Right lobe of liver (tissue), 6 donors: Measurements from ENCODE around the gene TTLL3. TPM values are rescaled to one million over a fixed set of nuclear protein-coding genes. Genes with fewer than 3 reads are reported as not detected.

Experiments used
- ATAC-seq, 4 donors: fragments of 200-7000 bp; cut with Tn5 transposase; one replicate each; pipeline ENCODE4 v1.9.1; 2020; ENCODE audit warnings: mild to moderate bottlenecking in 4 of 4, moderate library complexity in 4 of 4
- DNase-seq, 3 donors: peaks; one replicate each; pipeline ENCODE4 v3.0.0-alpha.2; 2020
- H3K27ac ChIP-seq, 3 donors: fragments of 200-600 bp; one replicate each; pipeline ENCODE4 v1.8.0; 2022
- H3K27me3 ChIP-seq, 2 donors: fragments of 200-600 bp; one replicate each; pipeline ENCODE4 v1.8.0; 2022
- H3K36me3 ChIP-seq, 4 donors: fragments of 200-600 bp; sonication (generic) in 1 of 4; one replicate each; pipeline versions ENCODE4 v1.5.1 to v1.8.0; 2017 to 2022; ENCODE audit warnings: control low read depth in 1 of 4
- H3K4me1 ChIP-seq, 4 donors: fragments of 200-600 bp; sonication (generic) in 1 of 4; one replicate each; pipeline versions ENCODE4 v1.5.1 to v1.8.0; 2017 to 2022; ENCODE audit warnings: control low read depth in 1 of 4
- H3K4me3 ChIP-seq, 3 donors: fragments of 200-600 bp; one replicate each; pipeline ENCODE4 v1.8.0; 2022
- H3K9me3 ChIP-seq, 4 donors: fragments of 200-600 bp; sonication (generic) in 1 of 4; one replicate each; pipeline versions ENCODE4 v1.5.1 to v1.8.0; 2017 to 2022; ENCODE audit warnings: control low read depth in 1 of 4
- POLR2A ChIP-seq: fragments of 450-650 bp; IDR thresholded peaks from one replicate; pipeline ENCODE4 v1.6.1; 2017; ENCODE audit warnings: antibody characterized with exemption, mild to moderate bottlenecking
- WGBS: methylation state at CpG from one replicate; pipeline ENCODE4 v1.1.6; 2018; ENCODE audit warnings: low coverage, low lambda C conversion rate; ENCODE audit not compliant: insufficient coverage; ENCODE audit errors: missing lambda C conversion rate; 5-methylcytosine and 5-hydroxymethylcytosine counted together
- intact Hi-C, 2 donors: fragments of 100-400 bp; cut with DNase I; formaldehyde crosslinking; loops; one replicate each; pipeline versions ENCODE4 v1.11.2 to v1.14.1; 2022
- long read RNA-seq: library from polyadenylated mRNA; unstranded; transcript quantifications from one replicate; pipeline ENCODE4 v2.0.0, GENCODE V29; 2019
- total RNA-seq, 6 experiments: library from RNA; depleted of rRNA in 2 of 6; stranded (reverse); fragments of >200 nt in 2 of 6; fragmentation: NEBNext Ultra II Directional in 3 of 6; extraction: Animal tissue kit (Norgen Biotek cat#: 25700) in 3 of 6; gene quantifications; one replicate each; pipeline versions ENCODE4 v1.1.0 to v1.2.4, GENCODE V29; 2016 to 2023
- TF ChIP-seq, protein P1 (sequence below), 4 donors: fragments of 200-600 bp in 3 of 4; fragments of 450-650 bp in 1 of 4; IDR thresholded peaks; one replicate each; pipeline versions ENCODE4 v1.5.1 to v1.8.0; 2016 to 2022; ENCODE audit warnings: antibody characterized with exemption in 4 of 4, mild to moderate bottlenecking in 2 of 4
- donor health status: DM: no; HTN: yes; CAD: no.
- donor health status: DM: no; HTN: no; CAD: no.
- donor health status: DM: no; HTN: no; CAD: no.
- donor health status: DM: no; HTN: yes; CAD: no.
- donor health status: DM: no; HTN: yes; CAD: no.

TTLL3 gene
- 10 to 100 TPM in 3 of 6 experiments, 1 to 10 TPM in 3; 4.5 to 11.0 (median 8.6) TPM for total RNA-seq
- long read RNA-seq = 0 reads

DNA sequence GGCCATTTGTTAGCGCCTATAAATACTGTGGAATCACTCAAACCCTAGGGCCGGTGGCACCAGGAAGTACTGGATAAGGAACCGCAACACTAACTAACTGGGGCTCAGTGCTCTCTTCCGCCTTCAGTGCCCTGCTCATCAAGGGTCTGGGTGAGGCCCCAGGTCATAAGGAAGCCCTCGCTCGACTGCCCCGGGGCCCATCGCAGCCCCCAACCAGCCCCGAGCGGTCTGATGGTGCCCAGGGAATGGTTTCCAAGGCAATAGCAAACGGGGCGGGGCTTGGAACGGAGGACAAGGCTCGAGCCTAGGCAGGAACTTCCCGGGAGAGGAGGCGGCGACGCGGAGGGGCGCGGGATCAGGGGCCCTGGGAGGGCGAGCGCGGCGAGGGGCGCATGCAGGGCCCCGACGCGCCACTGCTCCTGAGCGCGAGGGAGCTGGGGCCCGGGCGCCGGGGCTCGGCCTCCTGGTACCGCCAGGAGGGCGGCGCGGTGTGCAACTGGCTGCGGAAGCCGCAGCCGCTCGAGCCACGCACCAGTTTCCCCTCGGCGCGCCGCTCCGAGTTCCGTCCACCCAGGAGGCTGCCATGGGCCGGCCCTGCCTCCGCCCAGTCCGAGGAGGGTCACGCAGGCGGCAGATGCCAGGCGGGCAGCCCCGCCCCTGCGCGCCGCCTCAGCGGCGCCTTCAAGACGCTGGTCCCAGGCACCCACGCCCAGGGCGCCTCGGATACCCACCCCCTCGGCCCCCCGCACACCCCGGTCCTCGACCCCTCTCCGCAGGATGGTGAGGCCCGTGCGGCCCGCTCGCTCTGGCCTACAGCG, at the start of gene TTLL3:
Gene TTLL3 (plus strand): TSS at position 648 of the 818 bp plus-strand sequence. CDS start 400 bp downstream, outside the sequence.
- TF ChIP-seq POLR2A = peak; percentile 52
- TF ChIP-seq, protein P1, sequence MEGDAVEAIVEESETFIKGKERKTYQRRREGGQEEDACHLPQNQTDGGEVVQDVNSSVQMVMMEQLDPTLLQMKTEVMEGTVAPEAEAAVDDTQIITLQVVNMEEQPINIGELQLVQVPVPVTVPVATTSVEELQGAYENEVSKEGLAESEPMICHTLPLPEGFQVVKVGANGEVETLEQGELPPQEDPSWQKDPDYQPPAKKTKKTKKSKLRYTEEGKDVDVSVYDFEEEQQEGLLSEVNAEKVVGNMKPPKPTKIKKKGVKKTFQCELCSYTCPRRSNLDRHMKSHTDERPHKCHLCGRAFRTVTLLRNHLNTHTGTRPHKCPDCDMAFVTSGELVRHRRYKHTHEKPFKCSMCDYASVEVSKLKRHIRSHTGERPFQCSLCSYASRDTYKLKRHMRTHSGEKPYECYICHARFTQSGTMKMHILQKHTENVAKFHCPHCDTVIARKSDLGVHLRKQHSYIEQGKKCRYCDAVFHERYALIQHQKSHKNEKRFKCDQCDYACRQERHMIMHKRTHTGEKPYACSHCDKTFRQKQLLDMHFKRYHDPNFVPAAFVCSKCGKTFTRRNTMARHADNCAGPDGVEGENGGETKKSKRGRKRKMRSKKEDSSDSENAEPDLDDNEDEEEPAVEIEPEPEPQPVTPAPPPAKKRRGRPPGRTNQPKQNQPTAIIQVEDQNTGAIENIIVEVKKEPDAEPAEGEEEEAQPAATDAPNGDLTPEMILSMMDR (IDR thresholded peaks at IDR 0.05) = no peak
- Histone ChIP-seq H3K4me3 (peak within 1 kb of the TSS; percentile 62 to 87 (median 73)), H3K27ac (peak within 1 kb of the TSS; percentile 66 to 90 (median 83)), H3K9me3 (no peaks in the 10 kb centered on the region), H3K27me3 (no peaks in the 10 kb centered on the region), H3K4me1 (no peaks in the 10 kb centered on the region), H3K36me3 (peaks cover 0 to 23% (median 7%) of the 10 kb centered on the region in 4 donors)
- WGBS = 3% methylated on average over 18 of the region's 76 CpGs
- peak; percentile 71 to 77 (median 75) for DNase-seq
- ATAC-seq = peak; percentile 74 to 80 (median 78)
- intact Hi-C loops = no loop called here

DNA sequence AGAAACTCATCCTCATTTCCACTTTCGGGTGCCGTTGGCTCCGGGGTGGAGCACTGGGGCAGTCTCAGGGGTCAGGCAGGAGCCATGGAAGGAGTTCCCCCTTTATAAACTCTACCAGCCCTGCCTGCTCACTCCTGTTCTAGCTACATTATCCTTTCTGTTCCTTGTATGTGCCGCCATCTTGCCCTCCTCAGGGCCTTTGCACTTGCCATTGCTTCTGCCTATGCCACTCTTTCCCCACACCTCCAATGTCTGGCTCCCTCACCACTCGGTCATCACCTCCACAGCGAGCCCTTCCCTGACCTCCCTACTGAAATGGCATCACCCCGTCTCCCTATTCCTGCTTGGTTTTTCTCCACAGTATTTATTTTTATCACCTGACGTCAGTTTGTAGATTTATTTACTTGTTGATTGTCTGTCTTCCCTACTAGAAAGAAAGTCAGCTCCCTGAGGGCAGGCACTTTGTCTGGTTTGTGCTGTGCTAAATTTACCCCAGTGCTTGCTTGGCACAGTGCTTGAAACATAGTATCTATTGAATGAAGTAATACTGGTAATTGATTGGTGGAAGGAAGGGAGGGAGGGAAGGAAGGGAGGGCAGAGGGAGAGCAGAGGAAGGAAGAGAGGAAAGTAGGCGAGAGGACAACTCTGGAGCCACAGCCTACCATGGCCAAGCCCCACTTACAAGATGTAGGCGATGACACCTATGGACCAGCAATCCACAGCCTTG, 49.1 kb upstream of the TTLL3 start:
- H3K9me3 ChIP-seq = no peaks in the 10 kb centered on the region
- intact Hi-C loops = no loop called here
- no peak overlapping the region for H3K4me3 ChIP-seq
- 97% methylated on average over 6 of the region's 10 CpGs for WGBS
- no peak for ATAC-seq
- no peaks in the 10 kb centered on the region for H3K4me1 ChIP-seq
- no peak for DNase-seq
- no peaks in the 10 kb centered on the region for H3K27me3 ChIP-seq
- no peak for TF ChIP-seq POLR2A
- TF ChIP-seq, protein P1 (IDR thresholded peaks at IDR 0.05) = no peak
- peaks cover 0 to 45% (median 18%) of the 10 kb centered on the region in 4 donors for H3K36me3 ChIP-seq
- H3K27ac ChIP-seq = no peak overlapping the region

- no peaks in the 10 kb centered on the region for H3K9me3 ChIP-seq
- TF ChIP-seq, protein P1 (IDR thresholded peaks at IDR 0.05) = no peak
- TF ChIP-seq POLR2A = no peak
- H3K36me3 ChIP-seq = peaks cover 0 to 35% (median 14%) of the 10 kb centered on the region in 4 donors
- intact Hi-C loops = no loop called here
- no peak overlapping the region for H3K27ac ChIP-seq
- no peaks in the 10 kb centered on the region for H3K4me1 ChIP-seq
- no peak overlapping the region for H3K4me3 ChIP-seq
- 93% methylated on average over 5 of the region's 5 CpGs for WGBS
- H3K27me3 ChIP-seq = no peaks in the 10 kb centered on the region
- ATAC-seq (no peak), DNase-seq (no peak)
Measured at GRCh38 chr3:9761919-9762318, 48.1 kb upstream of the TTLL3 start.

DNA sequence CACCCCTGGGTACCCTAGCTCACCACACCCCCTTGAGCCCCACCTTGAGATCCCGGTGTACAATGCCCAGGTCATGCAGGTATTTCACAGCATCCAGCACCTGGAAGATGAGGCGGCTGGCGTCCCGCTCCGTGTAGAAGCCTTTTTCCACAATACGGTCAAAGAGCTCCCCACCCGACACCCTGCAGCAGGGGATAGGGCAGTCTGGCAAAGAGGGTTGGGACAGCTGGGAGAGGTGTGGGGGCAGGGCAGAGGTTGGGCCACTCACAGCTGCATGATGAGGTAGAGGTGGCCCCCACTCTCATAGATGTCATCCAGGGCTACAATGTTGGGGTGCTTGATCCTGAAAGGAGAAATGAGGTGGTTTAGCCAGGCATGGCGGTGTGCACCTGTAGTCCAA, 47.2 kb upstream of the TTLL3 start:
- H3K4me1 ChIP-seq = no peaks in the 10 kb centered on the region
- ATAC-seq (peak in 1 of 4 donors; percentile 2), DNase-seq (no peak)
- WGBS = 100% methylated on average over 2 of the region's 8 CpGs
- peaks cover 0 to 25% (median 8%) of the 10 kb centered on the region in 4 donors for H3K36me3 ChIP-seq
- TF ChIP-seq, protein P1 (IDR thresholded peaks at IDR 0.05) = no peak
- no peak for TF ChIP-seq POLR2A
- H3K4me3 ChIP-seq = no peak overlapping the region
- no peaks in the 10 kb centered on the region for H3K9me3 ChIP-seq
- intact Hi-C loops = no loop called here
- no peak overlapping the region for H3K27ac ChIP-seq
- H3K27me3 ChIP-seq = no peaks in the 10 kb centered on the region
